T-helper 1 cell treated with Interleukin-12 subunit alpha and Interleukin-12 subunit beta and Interleukin-4 antibody, amounts not matched to agents 30 μg/mL and 1 μg/mL, for 36 hours (primary cell): ENCODE results near the gene SLC30A3.

Source experiments
- H3K27ac Mint-ChIP-seq: one replicate; pipeline ENCODE4 v1.8.0; 2021; ENCODE audit warnings: mild to moderate bottlenecking, mixed read lengths
- H3K27me3 Mint-ChIP-seq: one replicate; pipeline ENCODE4 v1.8.0; 2021; ENCODE audit warnings: low read depth, mixed read lengths
- H3K36me3 Mint-ChIP-seq: one replicate; pipeline ENCODE4 v1.8.0; 2021; ENCODE audit warnings: low read depth, mixed read lengths
- H3K4me1 Mint-ChIP-seq: one replicate; pipeline ENCODE4 v1.8.0; 2021; ENCODE audit warnings: low read depth, mixed read lengths
- H3K4me3 Mint-ChIP-seq: one replicate; pipeline ENCODE4 v1.8.0; 2021; ENCODE audit warnings: mild to moderate bottlenecking, moderate library complexity, mixed read lengths
- H3K9me3 Mint-ChIP-seq: one replicate; pipeline ENCODE4 v1.8.0; 2021; ENCODE audit warnings: mixed read lengths

SLC30A3 gene

GRCh38 chr2:27241761-27242613 lies 20.9 kb downstream of the SLC30A3 start:
- no peaks in the 10 kb centered on the region for H3K4me1 Mint-ChIP-seq
- H3K36me3 Mint-ChIP-seq = peaks cover 27% of the 10 kb centered on the region
- no peaks in the 10 kb centered on the region for H3K9me3 Mint-ChIP-seq
- no peaks in the 10 kb centered on the region for H3K27me3 Mint-ChIP-seq
- no peak overlapping the region for H3K4me3 Mint-ChIP-seq
- H3K27ac Mint-ChIP-seq = no peak overlapping the region

DNA sequence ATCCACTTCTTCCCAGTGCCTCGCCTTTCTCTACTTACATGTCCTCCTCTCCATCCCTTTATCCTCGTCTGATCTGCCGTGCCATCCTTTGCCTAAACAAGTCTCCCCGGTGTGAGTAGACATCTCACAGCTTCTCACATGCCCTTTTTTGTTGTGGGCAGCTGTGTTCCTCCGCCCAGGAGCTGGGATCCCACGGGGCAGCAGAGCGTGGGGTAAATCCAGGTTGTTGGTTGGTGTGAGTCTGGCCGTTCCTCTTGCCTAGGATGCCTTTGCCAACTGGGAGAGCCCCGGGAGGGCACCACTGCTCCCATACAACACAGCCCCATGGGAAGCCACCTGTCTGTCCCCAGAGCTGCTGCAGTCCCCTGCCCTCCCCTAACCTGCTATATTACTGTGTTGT lies 22.4 kb downstream of the SLC30A3 start:
- Mint-ChIP-seq H3K36me3 (peaks cover 37% of the 10 kb centered on the region), H3K9me3 (no peaks in the 10 kb centered on the region), H3K4me1 (no peaks in the 10 kb centered on the region), H3K27ac (no peak overlapping the region), H3K27me3 (no peaks in the 10 kb centered on the region), H3K4me3 (no peak overlapping the region)

DNA sequence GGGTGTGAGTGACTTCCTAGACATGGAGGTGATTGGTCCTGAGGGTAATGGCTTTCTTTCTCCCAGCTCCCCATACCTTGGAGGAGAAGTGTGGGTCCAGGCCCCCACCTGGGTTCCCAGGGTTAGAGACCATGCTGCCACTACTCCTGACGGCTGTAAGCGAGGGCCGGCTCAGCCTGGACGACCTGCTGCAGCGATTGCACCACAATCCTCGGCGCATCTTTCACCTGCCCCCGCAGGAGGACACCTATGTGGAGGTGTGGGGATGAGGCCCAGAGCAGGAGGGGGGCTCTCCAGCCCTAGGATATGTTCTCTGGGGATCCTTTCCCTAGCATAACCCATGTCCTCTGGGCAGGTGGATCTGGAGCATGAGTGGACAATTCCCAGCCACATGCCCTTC lies 23.9 kb downstream of the SLC30A3 start:
- Mint-ChIP-seq H3K27me3 (no peaks in the 10 kb centered on the region), H3K4me1 (no peaks in the 10 kb centered on the region), H3K36me3 (peaks cover 43% of the 10 kb centered on the region), H3K27ac (no peak overlapping the region), H3K9me3 (no peaks in the 10 kb centered on the region), H3K4me3 (no peak overlapping the region)

DNA sequence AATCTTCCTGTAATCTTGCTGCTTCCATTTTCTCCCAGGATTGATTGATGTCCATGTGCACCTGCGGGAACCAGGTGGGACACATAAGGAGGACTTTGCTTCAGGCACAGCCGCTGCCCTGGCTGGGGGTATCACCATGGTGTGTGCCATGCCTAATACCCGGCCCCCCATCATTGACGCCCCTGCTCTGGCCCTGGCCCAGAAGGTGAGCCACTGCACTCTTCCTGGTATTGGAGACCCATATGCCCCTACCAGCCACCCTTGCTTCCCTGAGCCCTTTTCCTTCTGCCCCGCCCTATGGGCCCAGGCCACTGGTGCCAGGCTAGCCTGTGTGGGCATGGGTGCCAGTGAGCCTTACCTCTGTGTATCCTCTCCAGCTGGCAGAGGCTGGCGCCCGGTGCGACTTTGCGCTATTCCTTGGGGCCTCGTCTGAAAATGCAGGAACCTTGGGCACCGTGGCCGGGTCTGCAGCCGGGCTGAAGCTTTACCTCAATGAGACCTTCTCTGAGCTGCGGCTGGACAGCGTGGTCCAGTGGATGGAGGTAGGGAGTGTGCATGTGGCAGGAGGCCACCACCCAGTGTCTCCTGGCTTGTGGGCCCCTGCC lies 25.4 kb downstream of the SLC30A3 start:
- no peaks in the 10 kb centered on the region for H3K9me3 Mint-ChIP-seq
- H3K4me1 Mint-ChIP-seq = no peaks in the 10 kb centered on the region
- no peaks in the 10 kb centered on the region for H3K27me3 Mint-ChIP-seq
- no peak overlapping the region for H3K27ac Mint-ChIP-seq
- H3K4me3 Mint-ChIP-seq = no peak overlapping the region
- peaks cover 48% of the 10 kb centered on the region for H3K36me3 Mint-ChIP-seq

GRCh38 chr2:27236626-27237025 lies 26.2 kb downstream of the SLC30A3 start:
- Mint-ChIP-seq H3K36me3 (peaks cover 51% of the 10 kb centered on the region), H3K9me3 (no peaks in the 10 kb centered on the region), H3K4me3 (no peak overlapping the region), H3K27ac (peak overlapping the region; percentile 11), H3K27me3 (no peaks in the 10 kb centered on the region), H3K4me1 (no peaks in the 10 kb centered on the region)

GRCh38 chr2:27236136-27236535 lies 26.7 kb downstream of the SLC30A3 start:
- Mint-ChIP-seq H3K27ac (peak overlapping the region; percentile 11), H3K36me3 (peaks cover 56% of the 10 kb centered on the region), H3K4me1 (no peaks in the 10 kb centered on the region), H3K4me3 (no peak overlapping the region), H3K9me3 (no peaks in the 10 kb centered on the region), H3K27me3 (no peaks in the 10 kb centered on the region)

DNA sequence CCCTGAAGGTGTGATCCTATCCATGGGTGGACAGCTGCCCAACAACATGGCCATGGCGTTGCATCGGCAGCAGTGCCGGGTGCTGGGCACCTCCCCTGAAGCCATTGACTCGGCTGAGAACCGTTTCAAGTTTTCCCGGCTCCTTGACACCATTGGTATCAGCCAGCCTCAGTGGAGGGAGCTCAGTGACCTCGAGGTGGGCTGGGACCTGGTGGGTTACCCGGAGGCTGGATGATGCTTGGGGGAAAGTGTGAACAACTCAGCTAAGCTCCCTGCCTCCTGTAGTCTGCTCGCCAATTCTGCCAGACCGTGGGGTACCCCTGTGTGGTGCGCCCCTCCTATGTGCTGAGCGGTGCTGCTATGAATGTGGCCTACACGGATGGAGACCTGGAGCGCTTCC lies 29.5 kb downstream of the SLC30A3 start:
- Mint-ChIP-seq H3K4me3 (no peak overlapping the region), H3K27ac (no peak overlapping the region), H3K4me1 (no peaks in the 10 kb centered on the region), H3K9me3 (no peaks in the 10 kb centered on the region), H3K36me3 (peaks cover 53% of the 10 kb centered on the region), H3K27me3 (no peaks in the 10 kb centered on the region)

GRCh38 chr2:27231921-27232320 lies 30.9 kb downstream of the SLC30A3 start:
- Mint-ChIP-seq H3K27me3 (no peaks in the 10 kb centered on the region), H3K9me3 (no peaks in the 10 kb centered on the region), H3K4me1 (no peaks in the 10 kb centered on the region), H3K4me3 (no peak overlapping the region), H3K27ac (no peak overlapping the region), H3K36me3 (peaks cover 55% of the 10 kb centered on the region)

DNA sequence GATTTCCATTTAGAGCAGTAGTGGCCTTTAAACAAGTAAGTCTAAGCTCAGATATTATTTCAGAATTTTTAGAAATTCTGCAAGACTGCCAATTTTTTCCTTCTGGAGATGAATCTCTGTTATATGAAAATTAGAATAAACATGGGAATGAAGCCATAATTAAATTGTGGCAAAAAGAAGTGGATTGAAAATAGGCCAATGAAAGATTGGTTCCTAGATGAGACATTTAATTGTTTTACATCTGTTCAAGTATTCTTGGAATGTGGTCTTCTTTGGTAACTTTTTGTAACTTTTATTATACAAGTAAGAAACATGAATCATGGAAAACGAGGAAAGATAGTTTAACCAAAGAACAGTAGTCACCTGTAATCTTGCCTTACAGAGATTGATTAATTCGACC lies 35.3 kb downstream of the SLC30A3 start:
- Mint-ChIP-seq H3K27me3 (no peaks in the 10 kb centered on the region), H3K36me3 (peaks cover 48% of the 10 kb centered on the region), H3K4me3 (no peak overlapping the region), H3K27ac (no peak overlapping the region), H3K9me3 (no peaks in the 10 kb centered on the region), H3K4me1 (no peaks in the 10 kb centered on the region)

DNA sequence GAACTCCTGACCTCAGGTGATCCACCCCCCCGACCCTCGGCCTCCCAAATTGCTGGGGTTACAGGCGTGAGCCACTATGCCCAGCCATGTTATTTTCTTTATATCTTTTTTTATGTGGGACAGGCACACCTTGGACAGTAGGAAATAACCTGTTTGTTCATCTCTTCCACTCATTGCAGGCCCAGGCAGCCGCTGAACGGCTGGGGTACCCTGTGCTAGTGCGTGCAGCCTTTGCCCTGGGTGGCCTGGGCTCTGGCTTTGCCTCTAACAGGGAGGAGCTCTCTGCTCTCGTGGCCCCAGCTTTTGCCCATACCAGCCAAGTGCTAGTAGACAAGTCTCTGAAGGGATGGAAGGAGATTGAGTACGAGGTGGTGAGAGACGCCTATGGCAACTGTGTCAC lies 37.3 kb downstream of the SLC30A3 start:
- Mint-ChIP-seq H3K4me1 (peaks cover 2% of the 10 kb centered on the region), H3K4me3 (no peak overlapping the region), H3K27ac (no peak overlapping the region), H3K9me3 (no peaks in the 10 kb centered on the region), H3K36me3 (peaks cover 50% of the 10 kb centered on the region), H3K27me3 (no peaks in the 10 kb centered on the region)

- Mint-ChIP-seq H3K36me3 (peaks cover 52% of the 10 kb centered on the region), H3K9me3 (no peaks in the 10 kb centered on the region), H3K4me3 (no peak overlapping the region), H3K27ac (no peak overlapping the region), H3K27me3 (no peaks in the 10 kb centered on the region), H3K4me1 (peaks cover 7% of the 10 kb centered on the region)
These were observed 39.4 kb downstream of the SLC30A3 start for GRCh38 chr2:27223416-27223815.

DNA sequence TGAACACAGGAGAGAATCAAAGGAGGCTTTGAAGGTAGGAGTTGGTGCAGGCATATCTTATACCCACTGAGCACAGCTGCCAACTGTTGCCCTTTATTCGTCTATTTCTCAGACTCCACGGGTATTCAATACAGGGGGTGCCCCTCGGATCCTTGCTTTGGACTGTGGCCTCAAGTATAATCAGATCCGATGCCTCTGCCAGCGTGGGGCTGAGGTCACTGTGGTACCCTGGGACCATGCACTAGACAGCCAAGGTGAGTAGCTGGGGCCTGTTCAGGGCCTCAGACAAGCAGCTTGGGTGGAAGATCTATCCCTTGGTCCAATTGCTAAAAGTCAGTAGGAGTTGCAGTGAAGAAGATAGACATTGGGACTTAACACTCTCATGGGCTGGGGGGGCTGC lies 40.4 kb downstream of the SLC30A3 start:
- Mint-ChIP-seq H3K27ac (no peak overlapping the region), H3K9me3 (no peaks in the 10 kb centered on the region), H3K4me3 (no peak overlapping the region), H3K36me3 (peaks cover 46% of the 10 kb centered on the region), H3K27me3 (no peaks in the 10 kb centered on the region), H3K4me1 (peaks cover 14% of the 10 kb centered on the region)

DNA sequence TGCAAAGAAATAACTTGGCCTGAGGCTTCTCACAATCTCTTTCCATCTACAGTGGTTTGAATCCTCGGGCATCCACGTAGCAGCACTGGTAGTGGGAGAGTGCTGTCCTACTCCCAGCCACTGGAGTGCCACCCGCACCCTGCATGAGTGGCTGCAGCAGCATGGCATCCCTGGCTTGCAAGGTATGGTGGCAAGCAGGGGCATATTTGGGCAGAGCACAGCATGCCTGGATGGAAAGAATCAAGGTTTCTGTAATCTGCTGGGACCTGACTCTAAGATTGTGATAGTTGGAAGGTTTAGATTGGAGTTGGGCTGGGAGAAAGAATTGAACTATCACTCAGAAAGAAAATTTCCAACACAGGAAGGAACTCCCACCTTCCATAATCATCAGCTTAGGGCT lies 41.7 kb downstream of the SLC30A3 start:
- peaks cover 22% of the 10 kb centered on the region for H3K4me1 Mint-ChIP-seq
- H3K9me3 Mint-ChIP-seq = no peaks in the 10 kb centered on the region

GRCh38 chr2:27220091-27220490 lies 42.8 kb downstream of the SLC30A3 start:
- H3K4me1 Mint-ChIP-seq = peaks cover 24% of the 10 kb centered on the region
- H3K4me3 Mint-ChIP-seq = no peak overlapping the region
- H3K27me3 Mint-ChIP-seq = no peaks in the 10 kb centered on the region
- H3K27ac Mint-ChIP-seq = no peak overlapping the region
- no peaks in the 10 kb centered on the region for H3K9me3 Mint-ChIP-seq
- H3K36me3 Mint-ChIP-seq = peaks cover 43% of the 10 kb centered on the region

More for the DNA sequence above, 41.7 kb downstream of the SLC30A3 start:
- H3K4me3 Mint-ChIP-seq = no peak overlapping the region
- H3K27ac Mint-ChIP-seq = no peak overlapping the region
- no peaks in the 10 kb centered on the region for H3K27me3 Mint-ChIP-seq
- H3K36me3 Mint-ChIP-seq = peaks cover 43% of the 10 kb centered on the region

DNA sequence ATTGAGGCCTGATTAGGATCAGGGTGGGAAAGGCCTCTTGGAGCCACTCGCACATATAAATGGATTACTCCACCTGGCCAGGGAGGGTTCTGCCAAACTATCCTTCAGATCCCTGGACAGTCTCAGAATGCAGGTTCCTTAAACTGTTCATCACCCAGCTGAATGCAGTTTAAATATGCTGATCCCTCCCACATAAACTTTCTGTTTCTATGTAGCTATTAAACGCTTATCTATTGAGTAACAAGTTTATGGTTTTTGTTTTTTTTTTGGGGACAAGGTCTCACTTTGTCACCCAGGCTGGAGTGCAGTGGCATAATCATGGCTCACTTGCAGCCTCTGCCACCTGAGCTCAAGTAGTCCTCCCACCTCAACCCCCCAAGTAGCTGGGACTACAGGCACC lies 43.8 kb downstream of the SLC30A3 start:
- H3K4me1 Mint-ChIP-seq = peaks cover 25% of the 10 kb centered on the region
- H3K4me3 Mint-ChIP-seq = no peak overlapping the region

More for the DNA sequence above, 43.8 kb downstream of the SLC30A3 start:
- H3K27ac Mint-ChIP-seq = no peak overlapping the region
- H3K9me3 Mint-ChIP-seq = no peaks in the 10 kb centered on the region
- peaks cover 37% of the 10 kb centered on the region for H3K36me3 Mint-ChIP-seq
- no peaks in the 10 kb centered on the region for H3K27me3 Mint-ChIP-seq
